ACHN (cell line): ENCODE measurements around the gene ACIN1.

Experiments
- DNase-seq: peaks from one replicate; pipeline ENCODE4 v3.0.0-alpha.2; 2015
- in situ Hi-C: cut with HindIII; loops from 2 replicates; pipeline ENCODE4 v1.10.0; 2017; ENCODE audit warnings: low sequenced_read_pairs, low pct_ligation_motif_present, low pct_unique_long_range_greater_than_20kb

Gene ACIN1

DNA sequence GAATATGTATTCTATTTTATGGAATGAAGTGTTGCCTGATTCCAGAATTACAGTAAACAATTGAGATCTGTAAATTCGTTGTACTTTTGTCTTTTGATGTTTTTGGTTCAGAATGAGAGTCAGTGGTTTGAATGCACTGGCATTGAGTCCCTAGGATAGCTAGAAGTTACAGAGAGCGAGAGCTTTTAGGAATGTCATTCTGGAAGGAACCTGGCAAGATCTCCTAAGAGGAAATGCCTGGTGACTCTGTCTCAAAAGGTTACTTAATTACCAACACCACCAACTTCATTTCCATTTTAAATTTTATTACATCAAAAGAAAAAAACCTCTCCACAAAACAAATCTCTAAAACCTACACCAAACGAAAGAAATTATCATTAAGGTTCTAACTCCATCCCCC, 30.1 kb upstream of the ACIN1 start:
- in situ Hi-C loops = no loop called here
- DNase-seq = no peak

GRCh38 chr14:23124337-23124954, 29.5 kb upstream of the ACIN1 start:
- DNase-seq = no peak
- in situ Hi-C loops = no loop called here

- in situ Hi-C loops = no loop called here
- no peak for DNase-seq
Measured at GRCh38 chr14:23123419-23123818, 28.5 kb upstream of the ACIN1 start.

- in situ Hi-C loops = no loop called here
- no peak for DNase-seq
Measured at GRCh38 chr14:23122086-23122485, 27.1 kb upstream of the ACIN1 start.

DNA sequence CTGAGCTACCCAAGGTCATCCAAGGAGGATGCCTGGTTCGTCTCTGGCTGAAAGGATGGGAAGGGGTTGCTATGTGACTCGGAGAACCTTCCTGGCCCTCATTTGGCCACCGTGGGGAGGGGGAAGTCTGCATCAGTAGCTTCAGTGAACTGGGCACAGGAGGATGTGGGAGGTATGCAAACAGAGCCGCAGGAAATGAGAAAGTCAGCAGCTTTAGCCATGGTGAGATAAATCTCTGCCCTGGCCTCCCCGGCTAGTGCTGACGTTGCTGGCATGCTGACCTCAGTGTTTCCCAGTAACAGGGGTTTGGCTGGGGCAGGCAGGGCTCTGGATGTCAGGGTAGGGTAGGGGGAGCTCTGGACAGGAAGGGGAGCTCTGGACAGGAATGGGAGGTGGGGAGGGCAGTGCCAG, 26.4 kb upstream of the ACIN1 start:
- in situ Hi-C loops = no loop called here
- no peak for DNase-seq

- peak; percentile 82 for DNase-seq
- in situ Hi-C loops = no loop called here
Measured at GRCh38 chr14:23120541-23121251, 25.8 kb upstream of the ACIN1 start.

DNA sequence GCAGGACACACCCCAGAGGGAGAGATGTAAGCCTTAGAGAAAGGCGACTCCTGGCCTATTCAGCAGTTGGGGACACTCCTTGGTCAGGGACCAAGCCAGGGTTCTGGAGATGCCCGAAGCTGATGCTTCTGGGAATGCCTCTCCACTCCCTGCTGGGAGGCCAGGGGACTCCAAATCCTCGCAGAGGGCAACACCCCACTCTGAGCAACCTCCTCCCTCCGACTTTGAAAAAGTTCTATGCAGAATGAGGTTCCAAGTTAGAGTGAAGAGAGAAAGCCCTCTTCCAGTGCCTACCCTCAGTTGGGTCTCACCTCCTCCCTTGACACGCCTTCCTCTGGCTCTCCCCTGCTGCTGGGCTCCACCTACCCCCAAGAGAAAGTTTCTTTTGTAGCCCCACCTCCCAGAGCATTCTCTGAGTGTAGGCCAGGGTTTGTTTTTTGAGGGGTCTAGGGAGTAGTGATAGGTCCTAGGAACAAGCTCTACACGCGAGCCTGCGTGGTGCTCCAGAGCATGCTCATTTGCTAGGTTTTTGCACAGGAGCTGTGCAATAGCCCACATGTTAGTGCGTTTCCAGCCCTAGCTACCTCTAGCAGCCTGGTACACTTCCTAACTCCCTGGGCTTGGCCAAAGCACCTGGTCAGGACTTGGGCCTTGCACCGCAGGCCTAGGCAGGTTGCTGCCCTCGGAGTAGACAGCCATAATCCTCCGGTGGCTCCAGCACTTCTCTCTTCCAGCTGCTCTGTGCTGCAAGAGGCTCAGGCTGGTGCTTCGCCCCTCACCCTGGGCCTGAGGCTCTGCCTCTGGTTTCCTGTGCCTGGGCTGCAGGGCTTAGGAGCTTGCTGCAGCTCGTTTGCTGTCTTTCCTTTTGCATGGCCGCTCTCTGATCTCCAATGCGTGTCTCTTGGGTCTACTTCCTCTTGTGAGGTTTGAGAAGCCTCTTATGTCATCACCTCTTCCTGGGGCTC, 24.7 kb upstream of the ACIN1 start:
- DNase-seq = no peak
- in situ Hi-C loops = no loop called here

DNA sequence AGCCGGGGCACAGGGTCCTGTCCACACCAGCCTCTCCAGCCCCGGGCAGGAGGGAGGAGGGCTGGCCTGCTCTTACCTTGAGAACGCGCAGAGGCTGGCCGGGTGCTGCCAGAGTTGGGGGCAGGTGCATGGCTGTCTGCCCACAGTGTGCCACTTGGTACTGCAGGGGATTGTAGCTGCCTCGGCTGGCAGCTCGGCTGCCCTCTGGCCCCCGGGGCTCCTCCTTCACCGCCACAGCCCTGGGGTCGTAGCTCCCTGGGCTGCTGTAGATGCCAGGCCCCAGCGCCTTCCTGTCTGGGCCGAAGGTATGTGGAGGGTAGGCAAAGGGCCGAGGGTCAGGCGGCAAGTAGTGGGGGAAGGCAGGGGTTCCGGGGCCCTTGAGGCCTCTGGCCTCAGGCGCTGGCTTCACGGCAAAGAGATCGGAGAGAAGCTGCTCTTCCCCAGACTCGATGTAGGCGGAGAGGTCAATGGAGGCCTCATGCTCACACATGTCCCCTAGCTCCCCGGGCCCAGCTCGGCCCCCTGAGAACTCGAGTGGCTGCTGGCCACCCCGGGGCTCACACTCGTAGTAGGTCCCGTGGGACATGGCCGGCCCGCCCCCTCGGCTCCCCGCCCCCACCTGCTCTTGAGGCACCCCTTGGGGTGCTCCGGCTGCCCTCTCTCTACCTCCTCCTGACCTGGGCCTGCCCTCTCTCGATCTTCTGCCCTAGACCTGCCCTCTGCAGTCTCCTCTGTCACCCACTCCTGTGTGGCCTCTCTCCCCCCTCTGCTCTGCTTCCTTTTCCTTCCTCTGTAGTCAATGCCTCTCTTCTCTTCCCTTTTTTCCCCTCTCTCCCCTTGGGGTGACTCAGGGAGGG, 23.8 kb upstream of the ACIN1 start, which contains the start of gene CEBPE:
Gene CEBPE, minus strand, starts transcription at position 750 of the 857 bp plus-strand sequence. Its CDS starts 164 bp downstream, at position 586.
- no peak for DNase-seq
- in situ Hi-C loops = no loop called here

- DNase-seq = no peak
- in situ Hi-C loops = no loop called here
Measured at GRCh38 chr14:23117371-23118020, 22.6 kb upstream of the ACIN1 start.

DNA sequence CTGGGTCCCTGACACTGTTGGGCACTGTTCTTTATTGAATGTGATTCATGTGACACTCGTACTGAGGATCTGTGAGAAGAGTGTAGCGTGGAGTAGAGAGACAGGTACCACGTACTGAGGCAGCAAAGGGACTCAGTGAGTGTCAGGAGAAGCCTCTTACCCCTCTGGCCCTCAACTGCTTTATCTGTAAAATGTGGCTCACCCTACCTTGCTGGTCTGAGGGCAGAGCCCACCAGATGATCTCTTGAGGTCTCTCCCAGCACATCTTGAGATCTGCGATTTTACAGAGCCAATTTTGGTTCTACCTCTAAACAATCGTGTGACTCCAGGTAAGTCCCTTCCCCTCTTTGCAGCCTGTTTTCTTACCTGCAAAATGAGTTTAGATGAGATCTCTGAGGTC, 21.0 kb upstream of the ACIN1 start:
- DNase-seq = no peak

DNA sequence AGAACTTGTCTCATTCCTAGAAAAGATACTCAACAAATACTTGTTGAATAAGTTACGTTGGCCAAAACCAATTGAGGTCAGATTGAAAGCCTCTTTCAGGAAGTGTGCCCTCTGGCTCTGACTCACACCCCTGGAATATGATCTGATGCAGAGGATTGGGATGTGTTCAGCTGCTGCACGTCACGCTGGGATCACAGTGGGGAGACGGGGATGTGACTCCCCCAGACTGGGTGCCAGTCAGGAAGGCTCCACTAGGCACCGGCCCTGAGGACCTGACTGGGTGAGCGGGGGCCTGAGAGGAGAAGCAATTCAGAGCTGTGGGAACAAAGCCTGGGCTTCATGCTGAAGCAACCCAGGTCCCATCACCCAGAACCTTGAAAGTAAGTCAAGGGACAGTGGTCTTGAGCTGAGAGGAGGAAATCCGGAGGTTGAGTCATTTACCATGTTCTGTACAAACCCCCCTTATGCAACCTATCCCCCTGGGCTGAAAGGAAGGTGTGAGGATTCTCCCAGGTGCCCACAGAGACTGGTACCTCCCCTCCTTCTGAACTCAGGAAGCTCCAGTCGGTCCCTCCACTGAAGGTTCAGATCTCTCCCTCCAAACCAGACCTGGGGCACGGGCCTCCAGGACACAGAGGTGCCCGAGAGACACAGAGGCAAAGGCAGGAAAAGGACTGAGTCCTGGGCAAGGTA, 20.2 kb upstream of the ACIN1 start:
- in situ Hi-C loops = no loop called here
- DNase-seq = peak; percentile 85

More for the DNA sequence above, 21.0 kb upstream of the ACIN1 start:
- in situ Hi-C loops = no loop called here

DNA sequence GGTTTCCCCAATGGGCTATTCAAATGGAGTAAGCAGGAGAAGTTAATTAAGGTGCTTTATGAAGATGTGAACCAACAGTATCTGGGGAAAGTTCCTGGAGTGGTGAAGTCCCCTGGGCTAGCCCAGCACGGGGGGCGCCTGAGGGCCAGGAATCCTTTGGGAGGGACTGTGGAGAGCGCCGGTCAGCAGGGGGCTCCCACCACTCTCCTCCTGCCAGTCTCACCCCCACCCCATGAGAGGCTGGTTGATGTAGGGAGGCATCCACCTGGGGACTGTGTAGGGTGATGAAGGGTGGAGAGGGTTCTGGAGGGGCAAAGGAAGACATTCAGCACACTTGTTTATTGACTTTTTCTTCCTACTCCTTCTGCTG, 19.7 kb upstream of the ACIN1 start:
- in situ Hi-C loops = no loop called here
- DNase-seq = no peak

DNA sequence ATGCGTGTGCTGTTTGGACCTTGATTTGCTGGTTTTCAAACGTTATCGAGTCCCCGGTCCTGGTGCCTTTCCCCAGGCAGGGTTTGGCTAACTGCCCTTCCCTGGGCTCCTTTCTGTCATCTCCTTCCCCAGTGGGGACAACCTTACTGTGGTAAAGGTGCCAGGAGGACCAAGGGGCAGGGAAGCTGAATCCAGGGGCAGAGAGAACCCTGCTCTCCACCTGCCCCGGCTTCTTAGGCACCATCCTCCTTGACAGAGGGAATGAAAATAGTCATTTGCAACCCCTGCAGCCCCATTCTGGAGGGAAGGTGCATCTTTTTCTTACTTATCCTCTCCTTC, 19.2 kb upstream of the ACIN1 start:
- no peak for DNase-seq
- in situ Hi-C loops = no loop called here

DNA sequence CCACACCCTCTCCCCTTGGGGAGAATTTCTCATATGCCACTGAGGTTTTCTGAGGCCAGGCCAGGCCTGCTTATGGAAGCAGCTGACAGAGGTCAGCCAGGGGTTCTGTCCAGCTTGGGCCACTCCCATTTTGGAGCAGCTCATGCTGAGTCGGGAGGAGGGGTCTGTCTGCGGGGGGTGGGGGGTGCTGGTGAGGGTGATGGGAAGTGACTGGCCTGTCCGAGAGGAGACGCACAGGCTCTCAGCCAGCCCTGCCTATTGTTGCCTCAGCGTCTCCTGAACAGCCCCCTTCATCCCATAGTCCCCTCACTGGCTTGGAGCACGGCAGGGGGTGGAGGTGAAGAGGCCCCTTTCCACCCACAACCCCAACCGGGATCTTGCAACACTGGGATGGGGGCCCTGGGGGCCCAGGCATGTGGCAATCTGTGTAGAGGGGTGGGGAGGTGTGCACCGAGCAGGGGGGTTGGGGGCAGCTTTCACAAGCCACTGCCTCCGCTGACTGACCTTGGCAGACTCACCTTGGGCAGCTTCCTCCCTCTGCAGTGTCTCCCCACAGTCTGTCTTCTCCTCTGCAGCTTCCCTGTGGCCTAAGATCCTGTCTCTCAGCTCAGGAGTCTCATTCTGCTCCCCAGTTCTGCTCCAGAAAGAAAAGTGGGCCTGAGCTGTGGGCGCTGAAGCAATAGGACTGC, 18.6 kb upstream of the ACIN1 start:
- DNase-seq = no peak
- in situ Hi-C loops = no loop called here

- DNase-seq = no peak
- in situ Hi-C loops = no loop called here
Measured at GRCh38 chr14:23112359-23113178, 17.6 kb upstream of the ACIN1 start.
